GM10248 (cell line): ENCODE data around the gene BORCS6.

Experiments
- CTCF ChIA-PET: fragments of 300-600 bp; sonication (Branson Sonifier 250); formaldehyde crosslinking; extraction: SDS; loops from one replicate; lab custom pipeline; 2021; ENCODE audit warnings: antibody characterized with exemption; lab: Yijun Ruan, JAX
- POLR2A ChIA-PET: fragments of 350-650 bp; sonication (Branson Sonifier 250); formaldehyde crosslinking; extraction: SDS; loops from one replicate; lab custom pipeline; 2020; ENCODE audit warnings: antibody characterized with exemption; lab: Yijun Ruan, JAX
- DNase-seq: peaks from one replicate; pipeline ENCODE4 v3.0.0; 2012; ENCODE audit errors: extremely low spot score
- CTCF ChIP-seq: IDR thresholded peaks from 2 replicates; pipeline ENCODE4 v1.5.1; 2012; ENCODE audit warnings: mild to moderate bottlenecking, low read depth; ENCODE audit errors: extremely low read depth, missing control alignments, control extremely low read depth

Gene BORCS6

DNA sequence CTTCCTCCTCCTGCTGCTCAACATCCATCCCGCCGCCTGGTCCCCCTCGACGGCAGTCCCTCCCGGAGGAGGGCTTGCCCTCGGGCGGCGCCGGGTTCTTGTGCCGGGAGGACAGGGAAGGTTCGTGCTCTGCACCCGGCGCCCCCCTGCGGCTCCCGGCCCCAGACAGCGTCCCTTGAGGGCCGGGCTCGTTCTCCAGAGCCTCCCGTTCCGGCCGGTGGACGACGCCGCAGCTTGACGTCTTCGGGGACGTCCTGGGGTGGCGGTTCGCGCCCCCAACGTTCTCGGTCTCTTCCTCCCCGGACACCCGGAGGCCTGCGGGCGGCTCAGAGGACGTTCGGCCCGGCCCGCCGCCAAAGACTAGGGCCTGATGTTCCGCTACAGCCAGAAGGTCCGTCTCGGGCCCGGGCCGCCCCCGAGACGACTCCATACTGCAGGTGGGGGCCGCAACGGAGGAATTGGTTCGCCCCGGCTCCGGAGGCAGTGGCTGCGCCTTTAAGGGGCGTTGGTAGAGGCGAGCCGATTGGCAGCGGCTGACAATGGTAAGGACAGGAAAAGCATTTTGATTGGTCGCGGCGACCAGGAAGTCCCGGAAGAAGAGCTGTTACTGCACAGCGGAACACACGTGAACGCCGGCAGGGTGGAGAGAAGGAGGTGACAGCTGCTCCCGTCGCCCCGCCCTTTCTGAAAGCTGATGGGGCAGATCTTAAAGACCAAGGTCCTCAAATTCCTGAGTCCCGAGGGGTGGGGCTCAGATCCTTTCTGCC lies at the start of gene BORCS6:
BORCS6 (minus strand) TSS at position 470 of the 767 bp plus-strand sequence; CDS start at position 430, 40 bp downstream.
- DNase-seq: peak; percentile 91
- ChIA-PET POLR2A (interaction anchor here (0.5 to 6.1 kb wide), 12 partner anchors 8 to 58 kb away, joined by 3 to 89 read pairs (median 3); partner anchors contain the start of genes AURKB and CTC1), CTCF (interaction anchor here (0.7 to 4.3 kb wide), 13 partner anchors 10 to 129 kb away, joined by 3 to 30 read pairs (median 3); partner anchors contain the start of gene HES7)
- peak; percentile 33 for TF ChIP-seq CTCF

GRCh38 chr17:8237886-8238285 lies 47.9 kb upstream of the BORCS6 start:
- DNase-seq: no peak
- ChIA-PET CTCF (interaction anchor here (1.4 to 5.3 kb wide), 3 partner anchors 12 to 63 kb away, joined by 6 to 42 read pairs (median 7); no protein-coding TSS in a partner anchor), POLR2A (interaction anchor here (0.6 kb wide), 1 partner anchor 15 kb away, joined by 3 read pairs; no protein-coding TSS in a partner anchor)
- TF ChIP-seq CTCF: no peak

- CTCF ChIA-PET: interaction anchor here (1.4 to 5.3 kb wide), 3 partner anchors 11 to 63 kb away, joined by 6 to 42 read pairs (median 7); no protein-coding TSS in a partner anchor
- POLR2A ChIA-PET: interaction anchor here (0.6 kb wide), 1 partner anchor 14 kb away, joined by 3 read pairs; no protein-coding TSS in a partner anchor
- no peak for TF ChIP-seq CTCF
- no peak for DNase-seq
Observed at GRCh38 chr17:8237175-8237574, 47.2 kb upstream of the BORCS6 start.

DNA sequence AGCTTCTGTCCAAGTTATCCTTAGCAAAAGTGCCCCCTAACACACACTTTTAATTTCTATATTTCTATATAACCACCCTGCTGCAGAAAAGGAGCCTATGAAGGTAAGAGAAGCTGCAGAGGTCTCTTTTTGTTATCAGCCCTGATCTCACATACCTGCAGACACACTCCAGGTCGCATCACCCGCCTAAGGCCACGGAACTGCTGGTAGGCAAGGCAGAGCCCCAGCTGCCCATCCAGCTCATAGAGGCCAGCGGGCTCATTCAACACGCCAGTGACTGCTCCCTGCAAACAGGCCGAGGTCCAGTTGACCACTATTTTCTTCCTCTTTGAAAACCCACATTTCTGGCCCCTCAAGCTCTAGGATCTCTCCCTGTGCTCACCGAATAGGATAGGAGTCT lies 45.7 kb upstream of the BORCS6 start:
- TF ChIP-seq CTCF: no peak
- ChIA-PET CTCF (interaction anchor here (0.8 to 5.3 kb wide), 5 partner anchors 8 to 56 kb away, joined by 3 to 42 read pairs (median 5); partner anchors contain the start of gene BORCS6), POLR2A (interaction anchor here (2.5 kb wide), 1 partner anchor 11 kb away, joined by 7 read pairs; no protein-coding TSS in a partner anchor)
- DNase-seq: no peak

DNA sequence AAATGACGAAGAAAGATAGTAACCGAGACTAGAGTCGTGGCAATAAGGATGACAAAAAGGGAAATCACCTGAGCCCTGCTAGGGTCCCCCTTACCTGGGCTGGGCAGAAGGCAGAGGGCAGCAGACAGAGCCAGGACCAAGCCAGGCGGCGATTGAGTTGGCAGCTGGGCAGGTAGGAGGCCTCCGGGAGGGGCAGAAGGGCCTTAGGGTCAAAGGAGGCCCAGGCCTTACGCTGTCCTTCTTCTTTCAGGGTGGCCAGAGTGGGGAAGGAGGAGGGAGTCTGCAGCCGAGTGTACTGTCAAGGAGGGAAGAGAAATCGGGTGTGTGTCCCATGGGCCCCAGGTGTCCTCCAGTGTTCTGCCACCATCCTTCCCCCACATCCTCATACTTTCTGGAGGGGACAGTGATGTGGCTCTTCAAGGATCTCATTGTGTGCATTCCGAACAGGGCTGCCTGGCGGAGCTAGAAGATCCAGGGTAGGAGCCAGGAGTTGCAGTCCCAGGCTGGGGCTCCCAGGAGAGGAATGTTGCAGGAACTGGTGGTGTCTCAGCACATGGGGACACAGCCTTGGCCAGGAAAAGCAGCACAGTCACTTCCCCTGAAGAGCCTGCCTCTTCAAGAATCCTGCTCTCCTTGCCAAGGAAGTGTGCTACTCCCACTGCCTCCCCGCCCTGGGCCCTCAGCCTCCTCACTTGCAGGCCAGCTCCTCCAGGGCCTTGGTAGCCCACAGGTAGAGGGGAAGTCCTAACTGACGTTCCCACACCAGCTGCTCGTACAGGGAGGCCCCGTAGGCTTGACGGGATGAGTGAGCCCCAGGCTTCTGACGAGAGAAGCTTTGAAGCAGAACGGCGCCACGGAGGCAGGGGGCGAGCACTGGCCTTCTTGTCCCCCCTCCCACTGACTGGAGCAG lies 44.6 kb upstream of the BORCS6 start:
- POLR2A ChIA-PET: interaction anchor here (2.5 kb wide), 1 partner anchor 12 kb away, joined by 7 read pairs; no protein-coding TSS in a partner anchor
- no peak for TF ChIP-seq CTCF
- DNase-seq: no peak
- CTCF ChIA-PET: interaction anchor here (0.8 to 5.3 kb wide), 6 partner anchors 9 to 58 kb away, joined by 3 to 42 read pairs (median 5); partner anchors contain the start of genes BORCS6 and CTC1
